GM23338 (cell line): ENCODE measurements around the gene TNFRSF4. TPM values are rescaled to one million over a fixed set of nuclear protein-coding genes. Genes with fewer than 3 reads are reported as not detected.

Source experiments
- ATAC-seq: fragments of 200-7000 bp; cut with Tn5 transposase; 3 replicates; pipeline ENCODE4 v1.9.1; 2020
- DNase-seq: peaks from one replicate; pipeline ENCODE4 v3.0.0-alpha.2; 2015; ENCODE audit warnings: low spot score
- H2AFZ ChIP-seq: fragments of 200-600 bp; sonication (generic); 2 replicates; pipeline ENCODE4 v1.8.0; 2016; ENCODE audit warnings: antibody characterized with exemption, mild to moderate bottlenecking, moderate library complexity
- H3F3A ChIP-seq: fragments of 200-600 bp; sonication (generic); replicated peaks from 2 replicates; pipeline ENCODE4 v1.8.0; 2017; ENCODE audit warnings: antibody characterized with exemption, mixed run types, low read depth
- H3K27ac ChIP-seq: fragments of 200-600 bp; sonication (generic); 2 replicates; pipeline ENCODE4 v1.6.1; 2016; ENCODE audit warnings: low read depth
- H3K27me3 ChIP-seq: fragments of 200-600 bp; sonication (generic); 2 replicates; pipeline ENCODE4 v1.8.0; 2016; ENCODE audit warnings: mild to moderate bottlenecking, mixed run types, moderate library complexity; ENCODE audit not compliant: insufficient read depth
- H3K36me3 ChIP-seq: fragments of 200-600 bp; sonication (generic); 2 replicates; pipeline ENCODE4 v1.8.0; 2016; ENCODE audit warnings: mild to moderate bottlenecking; ENCODE audit not compliant: insufficient read depth
- H3K4me1 ChIP-seq: fragments of 200-600 bp; sonication (generic); 2 replicates; pipeline ENCODE4 v1.8.0; 2016; ENCODE audit warnings: mild to moderate bottlenecking, moderate library complexity; ENCODE audit not compliant: insufficient read depth
- H3K4me2 ChIP-seq: fragments of 200-600 bp; sonication (generic); 2 replicates; pipeline ENCODE4 v1.7.1; 2017; ENCODE audit warnings: mixed run types
- H3K4me3 ChIP-seq: fragments of 200-600 bp; sonication (generic); 2 replicates; pipeline ENCODE4 v1.6.1; 2016; ENCODE audit warnings: mixed run types
- H3K79me2 ChIP-seq: fragments of 200-600 bp; sonication (generic); replicated peaks from 2 replicates; pipeline ENCODE4 v1.8.0; 2017; ENCODE audit warnings: mild to moderate bottlenecking; ENCODE audit not compliant: insufficient read depth
- H3K9me2 ChIP-seq: fragments of 200-600 bp; sonication (generic); 2 replicates; pipeline ENCODE4 v1.8.0; 2017; ENCODE audit not compliant: insufficient read depth
- H4K20me1 ChIP-seq: fragments of 200-600 bp; sonication (generic); replicated peaks from 2 replicates; pipeline ENCODE4 v1.8.0; 2017; ENCODE audit warnings: mild to moderate bottlenecking; ENCODE audit not compliant: insufficient read depth
- H3K27ac Mint-ChIP-seq: 2 replicates; pipeline ENCODE4 v1.8.0; 2020; ENCODE audit warnings: inconsistent platforms, mild to moderate bottlenecking, moderate library complexity, mixed read lengths
- H3K27me3 Mint-ChIP-seq: 3 replicates; pipeline ENCODE4 v1.8.0; 2022; ENCODE audit warnings: low read depth, mild to moderate bottlenecking, moderate library complexity, mixed read lengths, inconsistent platforms; ENCODE audit not compliant: insufficient read depth, poor library complexity
- H3K36me3 Mint-ChIP-seq: 3 replicates; pipeline ENCODE4 v1.8.0; 2021; ENCODE audit warnings: low read depth, mild to moderate bottlenecking, inconsistent platforms, moderate library complexity, mixed read lengths
- H3K4me1 Mint-ChIP-seq: 3 replicates; pipeline ENCODE4 v1.8.0; 2020; ENCODE audit warnings: mild to moderate bottlenecking, inconsistent platforms, mixed read lengths
- H3K4me3 Mint-ChIP-seq: 3 replicates; pipeline ENCODE4 v1.8.0; 2021; ENCODE audit warnings: moderate library complexity, mild to moderate bottlenecking, inconsistent platforms, mixed read lengths
- H3K9me3 Mint-ChIP-seq: 3 replicates; pipeline ENCODE4 v1.8.0; 2020; ENCODE audit warnings: moderate library complexity, mild to moderate bottlenecking, inconsistent platforms, mixed read lengths
- CREB1 ChIP-seq: fragments of 250-450 bp; sonication (Bioruptor Pico); IDR thresholded peaks from 2 replicates; pipeline ENCODE4 v1.5.0; 2020; ENCODE audit warnings: low read depth, mild to moderate bottlenecking, moderate library complexity
- ETS1 ChIP-seq: IDR thresholded peaks from 2 replicates; pipeline ENCODE4 v1.6.1; 2016; ENCODE audit warnings: antibody characterized with exemption
- EZH2 ChIP-seq: fragments of 200-600 bp; sonication (generic); IDR thresholded peaks from one replicate; pipeline ENCODE4 v1.8.0; 2017; ENCODE audit warnings: antibody characterized with exemption, mild to moderate bottlenecking, low read depth; ENCODE audit not compliant: unreplicated experiment
- EZH2phosphoT487 ChIP-seq: fragments of 200-600 bp; sonication (generic); IDR thresholded peaks from one replicate; pipeline ENCODE4 v1.8.1; 2018; ENCODE audit warnings: antibody characterized with exemption; ENCODE audit not compliant: unreplicated experiment
- JUNB ChIP-seq: IDR thresholded peaks from one replicate; pipeline ENCODE4 v1.6.1; 2016; ENCODE audit warnings: antibody characterized with exemption; ENCODE audit not compliant: unreplicated experiment
- NANOG ChIP-seq: IDR thresholded peaks from 2 replicates; pipeline ENCODE4 v1.6.1; 2016; ENCODE audit warnings: antibody characterized with exemption, borderline replicate concordance
- POLR2AphosphoS5 ChIP-seq: IDR thresholded peaks from 2 replicates; pipeline ENCODE4 v1.6.1; 2016; ENCODE audit warnings: antibody characterized with exemption, low read depth
- REST ChIP-seq: IDR thresholded peaks from one replicate; pipeline ENCODE4 v1.6.1; 2018; ENCODE audit warnings: antibody characterized with exemption; ENCODE audit not compliant: unreplicated experiment
- STAT1 ChIP-seq: IDR thresholded peaks from one replicate; pipeline ENCODE4 v1.6.1; 2016; ENCODE audit warnings: antibody characterized with exemption; ENCODE audit not compliant: unreplicated experiment
- ZNF114 ChIP-seq: fragments of 250-450 bp; sonication (Bioruptor Pico); IDR thresholded peaks from 2 replicates; pipeline ENCODE4 v1.5.0; 2020; ENCODE audit warnings: mild to moderate bottlenecking, moderate library complexity
- ZNF331 ChIP-seq: fragments of 250-450 bp; sonication (Bioruptor Pico); IDR thresholded peaks from 2 replicates; pipeline ENCODE4 v1.5.0; 2020; ENCODE audit warnings: low read depth, mild to moderate bottlenecking, moderate library complexity
- polyA plus RNA-seq: library from polyadenylated mRNA; unstranded; fragments of >200 nt; fragmentation: Nextera tagmentation; extraction: Ambion mirVana; gene quantifications from 2 replicates; pipeline ENCODE4 v1.2.1, GENCODE V29; 2016
- total RNA-seq: library from RNA; depleted of rRNA; stranded (reverse); fragments of >200 nt; shearing (Covaris generic); gene quantifications from 2 replicates; pipeline ENCODE4 v1.2.3, GENCODE V29; 2014
- TF ChIP-seq, protein P1 (sequence below), 2 experiments: fragments of 200-600 bp in 1 of 2; sonication (generic) in 1 of 2; conservative IDR thresholded peaks; 2 replicates each; pipeline versions ENCODE4 v1.5.1 to v1.6.1; 2016 to 2017; ENCODE audit warnings: antibody characterized with exemption in 2 of 2, low read depth in 2 of 2, mild to moderate bottlenecking in 2 of 2, moderate library complexity in 1 of 2
- TF ChIP-seq, protein P2 (sequence below): fragments of 250-450 bp; sonication (Bioruptor Pico); IDR thresholded peaks from 2 replicates; pipeline ENCODE4 v1.5.0; 2020; ENCODE audit warnings: mild to moderate bottlenecking, moderate library complexity

TNFRSF4 gene
- total and polyA plus RNA-seq, 2 experiments from 2014 or later: not detected

DNA sequence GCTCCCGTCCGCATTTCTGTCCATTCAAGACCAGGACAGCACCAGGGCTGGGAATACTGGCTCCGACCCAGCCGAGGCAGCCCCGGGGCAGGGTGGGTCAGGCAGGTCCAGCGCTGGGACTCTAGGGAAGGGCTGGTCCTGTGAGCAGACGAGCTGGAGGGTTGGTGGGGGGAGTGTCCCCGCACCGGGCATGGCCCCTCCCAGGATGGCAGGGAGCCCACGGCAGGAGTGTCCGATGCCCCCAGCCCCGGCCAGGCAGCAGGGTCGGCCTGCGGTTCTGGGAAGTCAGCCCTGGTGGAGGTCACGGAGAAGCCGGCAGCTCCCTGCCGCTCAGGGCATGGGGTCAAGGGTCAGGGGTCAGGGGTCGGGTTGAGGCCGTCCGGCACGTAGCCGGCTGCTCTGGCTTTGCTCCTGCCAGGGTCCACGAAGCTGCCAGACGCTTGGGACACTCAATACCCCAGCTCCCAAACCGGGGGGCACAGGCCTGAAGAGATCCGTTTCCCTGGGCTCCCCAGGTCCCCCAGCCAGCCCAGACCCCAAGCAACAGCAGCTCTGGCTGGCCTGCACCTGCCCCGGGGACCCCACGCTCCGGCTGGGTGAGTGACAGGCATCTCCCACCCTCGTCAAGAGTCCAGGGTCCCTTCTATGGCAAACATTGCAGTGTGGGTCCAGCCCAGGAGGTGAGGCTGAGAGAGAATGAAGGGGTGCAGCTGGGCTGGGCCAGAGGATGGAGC is 25.8 kb upstream of the TNFRSF4 start:
- H3K4me3 Mint-ChIP-seq: no peak overlapping the region

More for the DNA sequence above, 25.8 kb upstream of the TNFRSF4 start:
- Mint-ChIP-seq H3K36me3 (no peaks in the 10 kb centered on the region; the same call in 2 of the 3 replicates), H3K4me1 (no peaks in the 10 kb centered on the region), H3K27me3 (peaks cover 4% of the 10 kb centered on the region), H3K9me3 (no peaks in the 10 kb centered on the region), H3K27ac (no peak overlapping the region)
- no peaks in the 10 kb centered on the region for H3K36me3 ChIP-seq
- TF ChIP-seq CREB1 (CRISPR knock-in tag) (no peak), ETS1 (no peak), STAT1 (no peak), ZNF114 (CRISPR knock-in tag) (no peak), JUNB (no peak), EZH2 (no peak), POLR2AphosphoS5 (no peak), NANOG (no peak), ZNF331 (CRISPR knock-in tag) (no peak), EZH2phosphoT487 (no peak), REST (no peak)
- TF ChIP-seq, protein P1, sequence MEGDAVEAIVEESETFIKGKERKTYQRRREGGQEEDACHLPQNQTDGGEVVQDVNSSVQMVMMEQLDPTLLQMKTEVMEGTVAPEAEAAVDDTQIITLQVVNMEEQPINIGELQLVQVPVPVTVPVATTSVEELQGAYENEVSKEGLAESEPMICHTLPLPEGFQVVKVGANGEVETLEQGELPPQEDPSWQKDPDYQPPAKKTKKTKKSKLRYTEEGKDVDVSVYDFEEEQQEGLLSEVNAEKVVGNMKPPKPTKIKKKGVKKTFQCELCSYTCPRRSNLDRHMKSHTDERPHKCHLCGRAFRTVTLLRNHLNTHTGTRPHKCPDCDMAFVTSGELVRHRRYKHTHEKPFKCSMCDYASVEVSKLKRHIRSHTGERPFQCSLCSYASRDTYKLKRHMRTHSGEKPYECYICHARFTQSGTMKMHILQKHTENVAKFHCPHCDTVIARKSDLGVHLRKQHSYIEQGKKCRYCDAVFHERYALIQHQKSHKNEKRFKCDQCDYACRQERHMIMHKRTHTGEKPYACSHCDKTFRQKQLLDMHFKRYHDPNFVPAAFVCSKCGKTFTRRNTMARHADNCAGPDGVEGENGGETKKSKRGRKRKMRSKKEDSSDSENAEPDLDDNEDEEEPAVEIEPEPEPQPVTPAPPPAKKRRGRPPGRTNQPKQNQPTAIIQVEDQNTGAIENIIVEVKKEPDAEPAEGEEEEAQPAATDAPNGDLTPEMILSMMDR (conservative IDR thresholded peaks at IDR 0.05; ENCODE audit: low read depth in 2 of 2): no peak
- TF ChIP-seq, protein P2, sequence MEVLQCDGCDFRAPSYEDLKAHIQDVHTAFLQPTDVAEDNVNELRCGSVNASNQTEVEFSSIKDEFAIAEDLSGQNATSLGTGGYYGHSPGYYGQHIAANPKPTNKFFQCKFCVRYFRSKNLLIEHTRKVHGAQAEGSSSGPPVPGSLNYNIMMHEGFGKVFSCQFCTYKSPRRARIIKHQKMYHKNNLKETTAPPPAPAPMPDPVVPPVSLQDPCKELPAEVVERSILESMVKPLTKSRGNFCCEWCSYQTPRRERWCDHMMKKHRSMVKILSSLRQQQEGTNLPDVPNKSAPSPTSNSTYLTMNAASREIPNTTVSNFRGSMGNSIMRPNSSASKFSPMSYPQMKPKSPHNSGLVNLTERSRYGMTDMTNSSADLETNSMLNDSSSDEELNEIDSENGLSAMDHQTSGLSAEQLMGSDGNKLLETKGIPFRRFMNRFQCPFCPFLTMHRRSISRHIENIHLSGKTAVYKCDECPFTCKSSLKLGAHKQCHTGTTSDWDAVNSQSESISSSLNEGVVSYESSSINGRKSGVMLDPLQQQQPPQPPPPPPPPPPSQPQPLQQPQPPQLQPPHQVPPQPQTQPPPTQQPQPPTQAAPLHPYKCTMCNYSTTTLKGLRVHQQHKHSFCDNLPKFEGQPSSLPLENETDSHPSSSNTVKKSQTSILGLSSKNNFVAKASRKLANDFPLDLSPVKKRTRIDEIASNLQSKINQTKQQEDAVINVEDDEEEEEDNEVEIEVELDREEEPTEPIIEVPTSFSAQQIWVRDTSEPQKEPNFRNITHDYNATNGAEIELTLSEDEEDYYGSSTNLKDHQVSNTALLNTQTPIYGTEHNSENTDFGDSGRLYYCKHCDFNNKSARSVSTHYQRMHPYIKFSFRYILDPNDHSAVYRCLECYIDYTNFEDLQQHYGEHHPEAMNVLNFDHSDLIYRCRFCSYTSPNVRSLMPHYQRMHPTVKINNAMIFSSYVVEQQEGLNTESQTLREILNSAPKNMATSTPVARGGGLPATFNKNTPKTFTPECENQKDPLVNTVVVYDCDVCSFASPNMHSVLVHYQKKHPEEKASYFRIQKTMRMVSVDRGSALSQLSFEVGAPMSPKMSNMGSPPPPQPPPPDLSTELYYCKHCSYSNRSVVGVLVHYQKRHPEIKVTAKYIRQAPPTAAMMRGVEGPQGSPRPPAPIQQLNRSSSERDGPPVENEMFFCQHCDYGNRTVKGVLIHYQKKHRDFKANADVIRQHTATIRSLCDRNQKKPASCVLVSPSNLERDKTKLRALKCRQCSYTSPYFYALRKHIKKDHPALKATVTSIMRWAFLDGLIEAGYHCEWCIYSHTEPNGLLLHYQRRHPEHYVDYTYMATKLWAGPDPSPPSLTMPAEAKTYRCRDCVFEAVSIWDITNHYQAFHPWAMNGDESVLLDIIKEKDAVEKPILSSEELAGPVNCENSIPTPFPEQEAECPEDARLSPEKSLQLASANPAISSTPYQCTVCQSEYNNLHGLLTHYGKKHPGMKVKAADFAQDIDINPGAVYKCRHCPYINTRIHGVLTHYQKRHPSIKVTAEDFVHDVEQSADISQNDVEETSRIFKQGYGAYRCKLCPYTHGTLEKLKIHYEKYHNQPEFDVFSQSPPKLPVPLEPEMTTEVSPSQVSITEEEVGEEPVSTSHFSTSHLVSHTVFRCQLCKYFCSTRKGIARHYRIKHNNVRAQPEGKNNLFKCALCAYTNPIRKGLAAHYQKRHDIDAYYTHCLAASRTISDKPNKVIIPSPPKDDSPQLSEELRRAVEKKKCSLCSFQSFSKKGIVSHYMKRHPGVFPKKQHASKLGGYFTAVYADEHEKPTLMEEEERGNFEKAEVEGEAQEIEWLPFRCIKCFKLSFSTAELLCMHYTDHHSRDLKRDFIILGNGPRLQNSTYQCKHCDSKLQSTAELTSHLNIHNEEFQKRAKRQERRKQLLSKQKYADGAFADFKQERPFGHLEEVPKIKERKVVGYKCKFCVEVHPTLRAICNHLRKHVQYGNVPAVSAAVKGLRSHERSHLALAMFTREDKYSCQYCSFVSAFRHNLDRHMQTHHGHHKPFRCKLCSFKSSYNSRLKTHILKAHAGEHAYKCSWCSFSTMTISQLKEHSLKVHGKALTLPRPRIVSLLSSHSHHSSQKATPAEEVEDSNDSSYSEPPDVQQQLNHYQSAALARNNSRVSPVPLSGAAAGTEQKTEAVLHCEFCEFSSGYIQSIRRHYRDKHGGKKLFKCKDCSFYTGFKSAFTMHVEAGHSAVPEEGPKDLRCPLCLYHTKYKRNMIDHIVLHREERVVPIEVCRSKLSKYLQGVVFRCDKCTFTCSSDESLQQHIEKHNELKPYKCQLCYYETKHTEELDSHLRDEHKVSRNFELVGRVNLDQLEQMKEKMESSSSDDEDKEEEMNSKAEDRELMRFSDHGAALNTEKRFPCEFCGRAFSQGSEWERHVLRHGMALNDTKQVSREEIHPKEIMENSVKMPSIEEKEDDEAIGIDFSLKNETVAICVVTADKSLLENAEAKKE (CRISPR knock-in tag): no peak
- H3K4me1 ChIP-seq: no peaks in the 10 kb centered on the region
- no peak overlapping the region for H3K4me2 ChIP-seq
- no peaks in the 10 kb centered on the region for H3K9me2 ChIP-seq
- no peak overlapping the region for H2AFZ ChIP-seq
- DNase-seq (no peak), ATAC-seq (no peak)
- no peaks in the 10 kb centered on the region for H3K79me2 ChIP-seq
- no peaks in the 10 kb centered on the region for H3K27me3 ChIP-seq
- no peak overlapping the region for H3K27ac ChIP-seq
- no peak overlapping the region for H3K4me3 ChIP-seq
- H4K20me1 ChIP-seq: no peaks in the 10 kb centered on the region
- H3F3A ChIP-seq: no peaks in the 10 kb centered on the region
